Stimulated activated CD8-positive, alpha-beta memory T cell treated with anti-CD3 and anti-CD28 coated beads, Interleukin-2, amount 100 ng/mL, for 1 hour (primary cell): Measurements from ENCODE around the gene RALGAPA2.
A peak's percentile ranks its signal among the peaks of the same experiment; 100 is the strongest.

Source experiments
- DNase-seq, 2 donors: peaks; one replicate each; pipeline ENCODE4 v3.0.0-alpha.2; 2020; ENCODE audit warnings: low read depth in 2 of 2

The RALGAPA2 gene

DNA sequence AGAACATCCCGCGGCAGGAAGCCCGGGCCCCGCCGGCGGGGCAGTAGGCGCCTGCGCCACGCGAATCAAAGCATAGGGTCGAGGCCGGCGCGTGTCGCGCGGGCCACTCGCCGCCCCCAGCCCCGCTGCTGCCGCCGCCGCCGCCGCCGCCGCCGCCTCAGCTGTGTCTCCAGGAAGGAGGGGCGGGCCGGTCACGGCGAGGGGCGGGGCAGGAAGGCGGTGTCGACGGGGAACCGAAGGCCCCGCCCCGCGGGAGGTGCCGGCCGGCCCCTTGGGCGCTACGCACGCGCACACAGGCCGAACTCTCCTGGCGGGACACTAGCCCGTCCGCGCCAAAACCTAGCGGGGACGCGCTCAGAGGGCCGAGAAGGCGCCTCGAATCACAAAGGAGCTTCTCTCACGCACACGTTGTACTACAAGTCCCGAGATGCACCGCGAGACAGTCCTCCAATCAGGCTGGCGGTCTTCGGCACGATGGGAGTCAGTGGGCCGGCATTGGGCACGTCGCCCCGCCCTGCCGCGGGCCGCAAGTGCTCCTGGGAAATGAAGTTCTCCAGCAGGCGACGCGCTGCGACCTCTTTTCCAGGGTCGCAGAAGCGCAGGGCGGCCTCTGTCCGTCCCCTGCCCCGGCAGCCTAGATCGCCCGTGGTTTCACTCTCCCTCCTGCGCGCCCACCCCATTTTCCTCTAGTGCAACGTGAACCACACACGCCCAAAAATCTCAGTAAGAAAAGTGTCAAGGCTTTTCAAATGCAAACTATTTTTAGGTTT is at the start of gene RALGAPA2:
Gene RALGAPA2, minus strand, starts transcription at position 171 of the 770 bp plus-strand sequence. Its CDS starts 164 bp downstream, at position 7.
- DNase-seq: peak; percentile 85 to 91

DNA sequence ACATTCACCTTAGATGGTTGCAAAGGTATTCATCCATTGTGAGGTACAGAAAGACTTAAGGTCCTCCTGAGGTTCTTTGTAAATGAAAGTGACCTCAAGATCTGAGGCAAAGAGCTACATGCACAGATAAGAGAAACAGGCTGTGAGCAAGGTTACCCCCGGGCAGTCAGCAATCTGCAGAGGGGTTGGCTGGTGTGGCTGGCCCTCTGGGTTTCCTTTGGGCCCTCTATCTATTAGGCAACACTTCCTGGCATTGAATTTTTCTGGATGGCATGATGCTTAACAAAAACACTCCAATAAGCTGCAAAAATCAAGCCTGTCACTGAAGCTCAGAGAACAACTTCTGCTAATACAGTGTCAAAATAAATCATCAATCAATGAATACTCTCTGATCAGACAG is 48.9 kb upstream of the RALGAPA2 start:
- DNase-seq: no peak

DNA sequence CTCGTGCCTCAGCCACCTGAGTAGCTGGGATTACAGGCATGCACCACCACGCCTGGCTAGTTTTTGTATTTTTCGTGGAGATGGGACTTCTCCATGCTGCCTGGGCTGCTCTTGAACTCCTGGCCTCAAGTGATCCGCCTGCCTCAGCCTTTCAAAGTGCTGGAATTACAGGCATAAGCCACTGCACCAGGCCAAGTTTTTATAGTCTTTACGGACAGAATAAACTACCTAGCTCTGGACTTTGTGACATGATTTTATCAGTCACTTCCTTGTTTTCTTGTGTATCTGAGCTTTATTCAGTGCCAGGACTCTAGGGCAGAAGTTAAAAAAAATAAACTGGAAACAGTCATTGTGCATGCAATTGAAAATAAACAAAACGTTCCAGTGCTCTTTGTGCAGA is 46.7 kb upstream of the RALGAPA2 start:
- no peak for DNase-seq

DNA sequence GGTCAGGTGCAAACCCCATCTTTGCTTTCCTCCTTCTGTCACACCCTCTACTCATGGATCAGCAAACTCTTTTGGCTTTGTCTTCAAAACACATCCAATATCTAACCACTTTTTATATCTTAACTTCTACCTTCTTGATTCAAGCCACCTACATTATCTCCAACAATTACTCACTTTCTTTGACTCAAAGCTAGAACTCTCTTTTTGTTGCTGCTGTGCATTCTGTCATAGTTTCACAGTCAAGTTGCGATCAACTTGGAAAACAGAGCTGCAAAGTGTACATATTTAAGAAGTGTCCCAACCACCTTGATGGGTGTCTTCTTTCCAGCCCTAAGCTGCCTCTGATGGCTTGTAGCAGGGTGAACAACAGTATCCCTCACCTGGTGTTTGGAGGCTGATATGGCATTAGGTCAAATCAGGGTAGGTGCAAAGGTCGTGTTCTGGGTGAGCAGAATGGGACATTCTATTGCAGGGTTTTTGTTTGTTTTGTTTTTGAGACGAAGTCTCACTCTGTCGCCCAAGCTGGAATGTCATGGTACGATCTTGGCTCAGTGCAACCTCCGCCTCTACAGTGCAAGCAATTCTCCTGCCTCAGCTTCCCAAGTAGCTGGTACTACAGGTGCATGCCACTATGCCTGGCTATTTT is 43.4 kb upstream of the RALGAPA2 start:
- DNase-seq: no peak

DNA sequence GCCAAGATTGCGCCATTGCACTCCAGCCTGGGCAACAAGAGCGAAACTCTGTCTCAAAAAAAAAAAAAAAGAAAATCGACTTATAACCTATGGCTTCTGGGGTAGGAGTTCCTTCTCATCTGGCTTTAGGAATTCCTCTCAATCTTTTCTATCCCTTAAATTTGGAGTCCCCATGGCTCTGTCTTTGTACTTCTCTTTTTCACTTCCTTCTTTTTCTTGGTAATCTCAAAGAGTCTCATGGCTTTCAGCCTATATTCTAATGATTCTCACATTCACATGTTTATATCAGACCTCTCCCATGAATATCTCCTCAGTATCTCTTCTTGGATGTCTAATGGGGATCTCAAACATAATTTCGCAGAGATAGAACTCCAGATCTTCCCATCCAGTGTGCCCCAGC is 42.8 kb upstream of the RALGAPA2 start:
- DNase-seq: no peak

DNA sequence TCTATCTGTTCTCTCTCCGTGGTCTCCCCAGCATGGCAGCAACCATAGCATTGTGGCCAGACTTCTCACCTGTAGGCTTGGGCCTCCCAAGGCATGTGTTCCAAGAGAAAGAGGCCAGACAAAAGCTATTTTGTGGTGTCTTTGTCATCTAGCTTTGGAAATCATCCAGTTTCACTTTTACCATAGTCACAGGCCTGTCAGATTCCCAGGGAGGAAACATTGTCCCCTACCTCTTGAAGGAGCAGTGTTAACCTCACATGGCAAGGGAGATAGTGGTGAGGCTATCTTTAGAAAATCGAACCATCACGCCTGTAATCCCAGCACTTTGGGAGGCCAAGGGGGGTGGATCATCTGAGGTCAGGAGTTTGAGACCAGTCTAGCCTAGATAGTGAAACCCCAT is 42.3 kb upstream of the RALGAPA2 start:
- DNase-seq: no peak

DNA sequence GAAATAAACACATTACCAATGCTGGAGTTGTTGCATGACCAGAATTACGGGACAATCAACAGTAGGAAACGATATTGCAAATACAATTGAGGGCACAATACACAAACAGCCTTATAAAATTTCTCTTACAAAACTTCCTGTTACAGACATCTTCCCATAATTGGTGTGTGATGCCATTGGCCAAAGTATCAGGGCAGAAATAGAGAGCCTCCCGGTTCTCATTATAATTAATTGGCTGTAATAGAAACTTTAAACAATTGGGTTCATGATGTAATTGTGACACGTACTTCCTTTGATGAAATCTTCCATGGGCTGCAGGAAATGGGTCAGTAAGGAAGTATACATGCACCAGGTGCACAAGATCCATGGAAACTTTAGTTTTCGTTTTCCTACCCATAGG is 40.3 kb upstream of the RALGAPA2 start:
- no peak for DNase-seq

DNA sequence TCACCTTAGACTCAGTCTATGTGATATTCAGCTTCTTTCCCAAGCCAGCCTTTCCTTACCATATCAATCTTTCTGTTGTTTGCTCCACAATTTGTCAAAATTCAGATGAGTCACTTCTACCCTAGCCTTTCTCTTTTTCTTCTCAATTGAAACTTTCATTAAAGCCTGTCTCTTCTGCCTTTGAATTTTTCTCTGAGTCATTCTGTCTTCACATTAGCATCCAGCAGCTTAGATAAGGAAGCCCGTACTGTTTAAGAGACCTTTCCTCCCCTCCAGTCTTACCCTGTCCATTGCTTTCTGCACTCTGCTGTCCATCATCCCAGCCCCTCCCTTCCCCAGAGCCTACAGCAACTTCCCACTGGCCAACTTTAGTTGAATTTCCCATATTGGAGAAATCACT is 34.9 kb upstream of the RALGAPA2 start:
- DNase-seq: no peak

DNA sequence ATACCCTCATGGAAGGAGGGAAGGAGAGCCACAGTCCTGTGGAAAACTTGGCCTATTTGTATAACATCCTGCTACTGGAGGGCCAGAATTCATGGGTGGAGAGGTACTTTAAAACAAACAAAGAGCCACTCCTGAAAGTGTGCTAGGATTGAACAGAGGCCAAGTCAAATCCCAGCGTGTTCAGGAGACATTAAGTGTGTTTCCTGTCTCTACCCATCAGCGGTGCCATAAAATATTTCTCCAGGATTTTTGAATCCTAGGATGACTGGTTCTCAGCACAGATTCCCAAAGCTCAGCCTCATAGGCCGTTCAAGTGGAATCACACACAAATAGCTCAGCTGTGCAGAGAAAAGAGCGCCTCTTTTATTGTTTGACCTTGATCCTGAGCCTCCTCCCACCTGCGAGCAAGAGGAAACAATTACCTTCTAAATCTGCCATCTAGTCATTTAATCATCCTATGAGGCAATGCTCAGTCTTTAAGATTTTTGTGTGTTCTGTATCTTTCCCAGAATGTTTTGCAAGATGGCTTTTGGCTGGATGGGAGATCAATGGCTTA is 31.8 kb upstream of the RALGAPA2 start:
- DNase-seq: no peak

DNA sequence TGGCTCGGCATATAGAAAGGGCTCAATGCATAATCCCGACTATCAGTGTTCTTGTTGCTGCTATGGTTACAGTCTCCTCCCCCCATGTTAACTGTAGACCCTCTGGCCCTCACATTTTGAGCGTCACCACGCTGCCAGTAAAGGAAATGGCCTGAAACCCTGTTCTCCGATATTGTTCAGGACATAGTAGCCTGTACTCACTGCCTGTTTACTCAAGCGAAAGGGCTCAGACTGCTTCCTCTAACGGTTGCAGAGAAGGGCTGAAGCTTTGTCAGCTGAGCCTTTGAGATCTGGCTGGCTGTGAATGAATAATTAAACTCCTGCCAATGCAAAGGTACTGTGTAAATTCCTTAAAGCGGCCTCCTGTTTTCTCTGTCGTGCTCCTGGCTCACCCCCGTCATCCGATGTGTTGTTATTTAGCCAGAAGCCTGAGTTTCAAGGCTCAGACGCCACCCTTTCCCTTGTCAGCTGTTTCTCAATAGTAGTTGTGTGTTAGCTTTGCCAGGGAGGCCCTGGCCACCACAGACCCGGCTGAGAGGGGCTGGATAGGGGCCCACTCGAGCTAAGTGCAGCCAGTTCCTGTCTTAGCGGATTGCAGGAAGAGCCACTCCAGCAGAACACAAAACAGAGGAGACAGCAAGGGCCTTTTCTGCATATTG is 31.2 kb upstream of the RALGAPA2 start:
- DNase-seq: no peak

DNA sequence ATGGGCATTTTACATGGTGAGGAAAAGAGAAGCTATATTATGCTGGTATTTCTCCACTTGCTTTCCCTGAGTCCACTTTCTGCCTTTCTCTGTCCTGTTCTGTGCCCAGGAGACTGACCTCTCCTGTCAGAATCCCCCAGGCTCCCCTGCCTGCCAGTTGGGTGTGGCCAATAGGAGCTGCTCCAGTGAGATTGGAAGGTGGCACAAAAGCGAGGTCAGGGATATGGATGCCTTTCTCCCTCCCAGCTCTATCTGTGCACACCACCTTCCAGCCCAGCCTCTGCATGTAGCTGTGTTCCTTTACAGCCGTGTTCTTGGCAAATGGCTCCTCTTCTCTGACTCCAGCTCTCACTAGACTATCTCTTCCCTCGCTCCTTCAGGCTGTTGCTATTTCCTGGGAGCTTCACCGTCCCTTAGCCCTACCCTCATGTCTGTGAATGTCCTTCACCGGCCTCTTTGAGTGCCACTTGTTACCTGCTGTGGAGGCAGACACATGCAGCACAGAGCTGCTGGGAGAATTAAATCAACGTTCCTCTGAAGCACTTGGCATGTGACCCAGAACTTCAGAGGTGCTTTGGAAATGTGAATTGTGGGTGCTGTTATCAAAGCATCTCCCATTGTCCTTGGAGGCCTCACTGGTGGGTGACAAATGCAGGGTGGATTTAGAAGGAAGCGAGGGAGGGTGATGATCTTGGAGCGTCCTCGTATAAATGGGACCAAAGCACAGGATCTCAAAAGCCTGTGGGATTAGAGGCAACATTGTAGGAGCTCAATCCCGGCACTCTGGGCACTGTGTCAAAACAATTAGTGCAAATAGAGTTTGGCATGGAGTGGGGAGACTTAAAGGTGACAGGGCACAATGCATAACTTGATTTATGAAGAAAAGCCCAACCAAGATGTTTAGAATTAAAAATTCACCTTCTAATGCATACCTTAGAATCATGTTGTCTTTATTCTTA is 28.9 kb upstream of the RALGAPA2 start:
- no peak for DNase-seq

DNA sequence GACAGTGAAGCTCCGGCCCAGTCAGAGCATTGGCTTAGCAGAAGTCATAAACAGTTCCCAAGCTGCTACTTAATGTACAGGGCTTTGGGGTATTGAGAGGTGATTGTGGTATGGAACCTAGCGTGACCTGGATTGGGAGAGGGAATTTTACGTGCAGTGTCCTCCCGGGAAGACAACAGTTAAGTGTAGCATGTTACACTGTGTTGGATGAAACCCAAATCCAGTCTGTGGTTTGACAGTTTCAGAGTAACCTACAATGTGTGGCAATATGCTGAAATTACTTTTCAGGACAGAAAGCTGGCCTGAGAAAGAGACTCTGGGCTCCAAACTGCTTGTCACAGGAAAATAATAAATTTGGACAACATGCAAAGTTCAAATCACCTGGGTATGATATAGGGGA is 28.1 kb upstream of the RALGAPA2 start:
- no peak for DNase-seq

DNA sequence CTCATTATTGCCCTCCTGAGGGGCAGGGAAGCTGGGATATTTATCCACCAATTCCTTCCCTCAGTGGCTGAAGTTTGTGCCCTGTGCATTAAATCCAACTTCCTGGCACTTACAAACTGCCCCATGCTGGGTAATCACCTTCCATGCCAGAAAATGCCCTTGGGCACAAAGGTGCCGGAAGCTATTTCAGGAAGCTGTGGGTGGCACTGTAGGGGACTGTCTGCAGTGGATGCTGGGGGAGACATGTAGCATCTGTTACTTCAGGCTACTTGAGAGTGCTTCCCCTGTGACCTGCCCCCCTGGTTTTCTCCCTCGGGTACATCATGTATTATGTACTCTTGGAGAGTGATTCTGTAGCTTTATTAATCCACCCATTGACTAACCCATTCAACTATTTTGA is 24.7 kb upstream of the RALGAPA2 start:
- no peak for DNase-seq

DNA sequence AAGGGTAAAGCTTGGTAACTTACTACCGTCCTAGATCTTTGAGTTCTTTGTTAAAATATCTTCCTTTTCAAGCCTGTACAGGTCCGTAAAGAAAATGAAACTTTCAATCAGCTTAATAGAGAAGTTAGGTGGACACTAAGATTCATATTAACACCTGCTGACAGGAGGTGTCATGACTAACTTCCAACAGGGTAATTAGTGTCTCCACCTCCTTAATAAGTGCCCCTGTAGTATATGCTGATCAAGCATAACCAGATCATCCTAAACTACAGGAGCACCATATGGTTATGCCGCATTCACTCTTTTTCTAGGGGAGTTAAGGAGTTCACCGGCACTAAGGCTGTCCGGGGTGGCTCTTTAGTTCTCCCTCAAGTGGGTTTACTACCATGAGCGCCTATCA is 23.9 kb upstream of the RALGAPA2 start:
- DNase-seq: no peak

DNA sequence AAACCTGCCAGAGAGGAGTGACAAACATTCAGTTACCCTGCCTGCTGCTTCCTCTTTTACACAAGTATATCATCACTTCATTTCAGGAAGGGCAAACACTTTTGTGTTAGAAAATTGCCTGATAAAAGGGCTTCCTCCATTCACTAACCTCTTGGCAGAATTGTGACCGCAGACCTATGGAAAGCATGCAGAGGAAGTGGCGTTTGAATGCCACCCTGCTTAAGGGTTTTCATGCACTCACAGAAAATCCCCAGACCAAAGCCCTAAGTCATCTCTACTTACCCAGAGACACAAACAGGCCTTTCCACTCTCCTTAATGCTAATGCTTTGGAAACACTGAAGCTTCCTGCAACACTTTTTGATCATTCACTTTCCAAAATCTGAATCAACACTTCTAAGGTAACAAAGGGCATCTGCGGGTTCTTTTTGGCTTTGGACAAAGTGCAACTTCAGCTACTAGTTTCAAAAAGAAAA is 22.1 kb upstream of the RALGAPA2 start:
- no peak for DNase-seq

DNA sequence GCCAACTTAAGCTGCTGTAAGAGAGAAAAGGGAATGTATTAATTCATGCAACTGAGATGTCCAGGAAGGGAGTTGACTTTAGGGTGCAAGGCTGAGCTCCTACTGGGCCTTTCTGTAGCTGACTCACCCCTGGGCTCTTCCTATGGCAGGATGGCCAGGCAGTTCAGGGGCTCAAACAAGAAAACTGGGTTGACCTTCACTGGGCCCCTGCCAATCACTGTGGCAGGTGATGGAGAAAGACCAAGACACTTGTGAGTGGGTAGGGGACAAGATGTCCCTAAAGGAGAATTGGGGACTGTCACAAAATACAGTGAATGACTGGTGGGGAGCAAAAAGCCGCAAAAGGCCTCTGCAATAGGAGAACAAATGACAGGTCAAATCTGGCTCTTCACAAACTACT is 21.5 kb upstream of the RALGAPA2 start:
- no peak for DNase-seq

DNA sequence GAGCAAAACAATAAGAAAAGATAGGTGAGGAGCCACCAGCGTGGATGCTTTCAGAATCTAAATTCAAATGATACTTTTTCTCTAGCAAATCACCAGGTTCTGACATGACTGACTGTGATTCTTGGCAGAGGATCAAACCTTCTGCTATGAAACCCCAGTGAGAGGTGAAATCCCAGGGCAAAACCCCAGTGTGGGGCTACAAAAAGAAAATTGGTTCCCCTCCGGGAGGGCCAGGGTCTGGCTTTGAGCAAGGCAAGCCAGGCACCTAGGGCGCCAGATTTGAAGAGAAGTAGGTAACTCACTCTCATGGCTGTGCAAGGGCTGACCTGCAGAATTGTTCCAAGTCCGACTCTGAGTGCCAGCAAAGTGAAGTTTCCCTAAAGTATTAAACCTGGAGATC is 20.2 kb upstream of the RALGAPA2 start:
- DNase-seq: no peak

DNA sequence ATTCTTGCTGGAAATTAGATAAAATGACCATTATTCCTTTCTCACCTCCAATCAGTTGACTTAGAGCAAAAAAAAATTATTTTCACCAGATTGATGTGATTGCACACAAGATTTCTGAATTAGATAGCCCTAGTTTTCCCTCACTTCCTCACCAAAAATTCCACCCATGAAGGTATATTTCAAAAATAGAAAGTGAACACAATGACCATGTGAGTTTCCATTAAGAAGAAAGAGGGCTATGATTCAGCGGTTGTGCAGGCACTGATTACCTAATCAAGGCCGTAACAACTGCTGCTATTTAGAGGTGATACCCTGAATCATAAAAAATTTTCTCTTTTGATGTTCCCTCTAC is 19.5 kb upstream of the RALGAPA2 start:
- DNase-seq: no peak

DNA sequence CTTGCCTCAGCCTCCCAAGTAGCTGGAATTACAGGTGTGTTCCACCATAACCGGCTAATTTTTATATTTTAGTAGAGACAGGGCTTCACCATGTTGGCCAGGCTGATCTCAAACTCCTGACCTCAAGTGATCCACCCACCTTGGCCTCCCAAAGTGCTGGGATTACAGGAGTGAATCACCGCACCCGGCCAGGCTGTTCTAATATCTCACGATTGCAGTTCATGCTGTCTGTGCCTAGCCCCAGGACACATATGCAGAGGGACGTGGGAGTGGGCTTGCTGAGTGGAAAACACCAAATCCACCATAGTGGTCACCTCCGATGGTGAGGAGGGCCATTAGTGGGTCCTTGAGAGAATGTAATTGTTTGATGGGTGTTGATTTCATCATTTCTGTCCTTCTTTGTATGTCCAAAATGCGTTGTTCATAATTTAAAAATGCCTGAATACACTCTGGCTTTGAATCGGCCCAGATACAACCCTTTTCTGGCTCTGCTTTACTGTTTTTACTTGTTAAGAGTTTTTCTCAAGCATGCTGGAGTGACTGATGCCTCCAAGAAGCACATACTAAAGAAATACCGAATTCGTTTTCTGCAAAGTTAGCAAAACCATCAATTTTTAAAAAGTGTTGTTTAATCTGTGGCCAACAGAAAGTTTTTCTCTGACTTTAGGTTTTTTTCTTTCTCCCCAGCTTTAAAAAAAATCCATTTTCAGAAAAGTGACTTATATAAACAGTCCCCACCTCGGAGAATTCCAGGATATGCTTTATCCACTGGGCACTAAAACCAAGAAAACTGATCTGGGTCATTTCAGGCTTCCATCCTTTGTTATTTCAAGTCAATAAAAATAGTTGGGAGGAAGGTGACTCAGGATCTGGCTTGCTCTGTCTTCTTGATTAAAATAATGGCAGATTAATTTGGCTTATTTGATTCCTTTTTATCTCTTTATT is 18.8 kb upstream of the RALGAPA2 start:
- no peak for DNase-seq

DNA sequence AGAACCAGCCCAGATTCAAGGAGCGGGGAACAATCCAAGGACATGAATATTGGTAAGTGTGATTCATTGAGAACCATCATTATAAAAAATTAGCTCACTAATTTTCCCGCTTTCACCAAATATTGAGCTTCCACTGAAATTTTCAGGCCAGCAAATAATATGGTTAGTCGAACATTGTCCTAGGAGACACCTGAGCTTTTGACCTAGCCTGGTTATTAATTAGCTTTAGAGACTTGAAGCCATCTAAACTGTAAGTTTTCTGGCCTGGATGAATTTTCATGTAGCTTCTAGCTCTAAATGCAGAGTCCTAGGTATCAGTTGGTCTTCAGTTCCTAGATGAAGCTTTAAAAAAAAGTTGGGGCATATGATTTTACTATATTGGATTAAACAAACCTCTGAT is 17.1 kb upstream of the RALGAPA2 start:
- DNase-seq: no peak
